ENCODE results near the gene EPYC.

EPYC gene, protein sequence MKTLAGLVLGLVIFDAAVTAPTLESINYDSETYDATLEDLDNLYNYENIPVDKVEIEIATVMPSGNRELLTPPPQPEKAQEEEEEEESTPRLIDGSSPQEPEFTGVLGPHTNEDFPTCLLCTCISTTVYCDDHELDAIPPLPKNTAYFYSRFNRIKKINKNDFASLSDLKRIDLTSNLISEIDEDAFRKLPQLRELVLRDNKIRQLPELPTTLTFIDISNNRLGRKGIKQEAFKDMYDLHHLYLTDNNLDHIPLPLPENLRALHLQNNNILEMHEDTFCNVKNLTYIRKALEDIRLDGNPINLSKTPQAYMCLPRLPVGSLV

DNA sequence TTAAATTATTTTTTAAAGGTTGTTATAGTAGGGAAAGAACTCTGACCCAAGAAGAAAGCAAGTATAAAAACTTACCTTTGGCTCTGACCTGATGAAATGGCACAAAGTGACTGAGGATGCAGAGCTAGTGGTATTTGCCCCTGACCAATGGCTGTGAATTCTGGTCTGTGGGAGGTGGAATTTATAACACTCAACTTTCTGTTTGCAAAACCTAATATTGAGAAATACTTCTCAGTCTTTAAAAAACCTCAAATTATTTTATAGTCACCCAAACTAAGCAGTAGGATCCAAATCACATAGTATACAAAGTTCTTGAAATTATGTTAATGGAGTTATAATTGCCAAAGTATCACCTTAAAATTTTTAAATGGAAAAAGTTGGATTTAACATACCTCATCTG is at the start of gene EPYC:
TSS of gene EPYC (minus strand) at position 101 of the 400 bp plus-strand sequence. CDS start 2,407 bp downstream, outside the sequence.
- no peak within 1 kb of the TSS for H3K4me3 ChIP-seq (ENCODE audit: low read length)
- TF ChIP-seq ZNF274 (IDR thresholded peaks at IDR 0.05; ENCODE audit: low read depth, low read length), result no peak

DNA sequence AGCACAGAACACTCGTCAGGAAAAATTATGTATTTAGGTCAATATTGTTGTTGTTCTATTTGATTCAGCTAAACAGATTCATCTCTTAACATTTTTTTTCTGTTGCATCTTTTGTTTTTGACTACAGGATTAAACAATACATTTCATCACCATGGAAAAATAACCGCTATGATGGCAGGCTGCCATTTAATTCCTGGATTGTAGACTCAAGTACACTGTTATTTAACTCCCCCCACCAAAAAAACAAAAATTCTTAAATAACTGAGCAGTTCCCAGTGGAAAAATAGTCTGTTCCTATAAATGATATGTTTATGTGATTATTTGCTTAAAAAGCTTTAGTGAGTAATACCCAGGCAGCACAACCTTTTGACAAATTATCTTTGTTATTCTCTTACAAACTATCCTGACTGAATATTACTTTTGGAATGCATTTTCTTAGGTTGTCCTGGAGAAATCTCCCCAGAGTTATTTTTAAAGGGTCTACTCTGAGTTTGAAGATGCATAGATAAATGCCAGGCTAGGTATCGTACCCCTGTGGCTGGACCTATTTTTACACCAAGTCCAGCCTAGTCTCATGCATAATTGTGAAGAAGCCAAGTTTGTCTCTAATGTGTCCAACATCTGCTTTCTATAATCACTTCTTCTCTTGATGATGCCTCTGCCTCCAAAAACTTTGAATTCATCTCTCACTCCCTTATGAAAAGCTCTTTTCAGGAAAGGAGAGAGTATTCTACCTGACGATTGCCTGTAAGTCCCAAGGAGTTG is 49.4 kb upstream of the EPYC start:
- no peak overlapping the region for H3K4me3 ChIP-seq (ENCODE audit: low read length)
- TF ChIP-seq ZNF274 (IDR thresholded peaks at IDR 0.05; ENCODE audit: low read depth, low read length), result no peak

DNA sequence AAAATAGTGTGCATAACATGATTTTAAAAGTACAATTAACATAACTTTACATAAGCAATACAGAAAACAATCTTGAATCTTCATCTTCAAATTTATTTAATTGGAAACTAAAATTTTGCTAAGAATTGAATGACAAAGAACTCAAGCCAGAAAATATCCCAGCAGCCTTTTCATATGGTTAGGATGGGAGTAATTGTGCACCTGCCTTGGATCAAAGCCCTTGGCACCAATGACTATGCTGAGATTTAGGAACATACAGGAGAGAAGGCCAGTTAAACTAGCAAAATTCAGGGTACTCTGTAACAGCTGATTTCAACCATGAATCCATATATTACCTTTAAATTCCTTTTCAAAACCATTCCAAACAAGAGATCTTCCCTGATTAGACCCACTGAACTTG is 47.3 kb upstream of the EPYC start:
- no peak for TF ChIP-seq ZNF274 (IDR thresholded peaks at IDR 0.05; ENCODE audit: low read depth, low read length)

DNA sequence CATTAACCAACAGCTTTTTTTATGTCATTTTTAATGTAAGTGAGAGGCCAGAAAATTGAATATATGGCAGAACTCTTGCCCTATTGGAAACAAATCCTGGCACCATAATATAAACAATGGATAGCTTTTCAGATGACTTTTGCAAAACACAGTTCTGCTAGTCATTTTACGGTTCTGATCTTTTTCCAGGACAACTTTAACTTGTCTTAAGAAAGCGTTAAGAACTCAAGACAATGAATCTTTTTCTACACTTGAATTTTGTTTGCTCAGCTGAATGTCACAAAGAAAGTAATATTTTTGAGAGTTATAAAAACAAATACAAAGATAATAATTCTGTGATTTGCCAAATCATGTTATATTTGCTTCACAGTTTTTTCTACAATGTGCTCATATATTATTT is 39.8 kb upstream of the EPYC start:
- H3K4me3 ChIP-seq (ENCODE audit: low read length), result no peak overlapping the region
- no peak for TF ChIP-seq ZNF274 (IDR thresholded peaks at IDR 0.05; ENCODE audit: low read depth, low read length)

More for the DNA sequence above, 47.3 kb upstream of the EPYC start:
- no peak overlapping the region for H3K4me3 ChIP-seq (ENCODE audit: low read length)

DNA sequence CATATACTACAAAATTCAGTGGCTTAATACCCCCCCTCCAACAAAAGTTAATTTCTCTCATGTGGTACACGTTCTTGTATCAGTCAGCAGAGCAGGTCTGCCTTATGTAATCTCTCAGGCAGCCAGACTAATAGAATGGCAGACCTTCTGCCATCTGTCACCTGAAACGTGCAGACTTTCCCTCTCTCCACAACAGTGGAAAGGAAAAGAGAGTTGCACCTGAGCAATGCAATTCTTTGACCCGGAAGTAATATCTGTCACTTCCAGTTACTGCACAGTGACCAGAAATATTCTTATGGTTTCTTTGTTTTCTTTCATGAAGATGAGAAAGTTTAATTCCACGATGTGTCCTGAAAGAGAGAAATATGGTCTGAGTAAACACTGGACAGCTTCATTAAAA is 38.6 kb upstream of the EPYC start:
- TF ChIP-seq ZNF274 (IDR thresholded peaks at IDR 0.05; ENCODE audit: low read depth, low read length), result no peak
- H3K4me3 ChIP-seq (ENCODE audit: low read length), result no peak overlapping the region

DNA sequence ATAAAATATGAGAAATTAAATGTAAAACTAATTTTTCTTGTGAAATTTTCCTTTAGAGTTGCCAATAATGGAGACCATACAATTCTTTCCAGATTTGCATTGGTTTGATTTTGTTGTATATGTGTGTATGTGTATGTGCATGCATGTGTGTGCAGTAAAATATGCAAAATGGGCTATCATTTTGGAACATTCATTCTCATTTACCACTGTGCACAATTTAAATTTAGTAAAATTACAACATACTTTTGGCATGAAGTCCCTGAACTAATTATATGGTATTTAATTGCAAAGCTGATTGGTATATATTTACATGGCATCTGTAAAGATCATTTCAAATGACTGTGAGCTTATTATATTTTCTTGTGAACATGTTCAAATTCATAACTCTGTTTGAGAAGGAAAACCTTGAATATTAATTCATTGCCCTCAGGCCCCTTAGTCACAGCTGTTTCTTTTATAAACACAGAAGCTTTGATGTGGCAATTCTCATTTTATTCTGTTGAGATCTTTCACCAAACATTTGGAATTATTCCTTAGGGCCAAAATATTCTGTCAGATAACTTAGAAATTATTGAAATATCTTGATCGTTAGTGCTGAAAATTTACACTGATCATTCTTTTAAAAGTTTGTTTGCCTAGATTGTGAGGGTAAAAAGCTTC is 35.5 kb upstream of the EPYC start:
- H3K4me3 ChIP-seq (ENCODE audit: low read length), result no peak overlapping the region
- TF ChIP-seq ZNF274 (IDR thresholded peaks at IDR 0.05; ENCODE audit: low read depth, low read length), result no peak

DNA sequence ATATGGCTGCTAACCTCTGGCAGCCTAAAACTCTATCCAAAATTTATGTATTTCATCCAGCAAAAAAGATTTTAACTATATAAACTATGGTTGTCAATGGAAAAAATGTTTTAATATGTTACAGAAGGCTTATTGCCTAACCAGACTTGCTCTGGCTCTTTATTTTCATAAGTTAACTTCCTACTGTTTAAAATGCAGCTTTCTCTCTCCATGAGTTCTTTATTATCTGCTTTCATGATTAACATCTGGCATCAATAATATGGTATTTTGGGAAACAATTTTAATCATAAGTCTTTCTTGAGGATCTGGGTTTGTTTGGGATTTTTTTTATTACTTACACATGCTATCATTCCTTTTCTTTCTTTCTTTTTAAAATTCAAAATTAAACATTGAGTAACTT is 32.5 kb upstream of the EPYC start:
- no peak overlapping the region for H3K4me3 ChIP-seq (ENCODE audit: low read length)
- TF ChIP-seq ZNF274 (IDR thresholded peaks at IDR 0.05; ENCODE audit: low read depth, low read length), result no peak

DNA sequence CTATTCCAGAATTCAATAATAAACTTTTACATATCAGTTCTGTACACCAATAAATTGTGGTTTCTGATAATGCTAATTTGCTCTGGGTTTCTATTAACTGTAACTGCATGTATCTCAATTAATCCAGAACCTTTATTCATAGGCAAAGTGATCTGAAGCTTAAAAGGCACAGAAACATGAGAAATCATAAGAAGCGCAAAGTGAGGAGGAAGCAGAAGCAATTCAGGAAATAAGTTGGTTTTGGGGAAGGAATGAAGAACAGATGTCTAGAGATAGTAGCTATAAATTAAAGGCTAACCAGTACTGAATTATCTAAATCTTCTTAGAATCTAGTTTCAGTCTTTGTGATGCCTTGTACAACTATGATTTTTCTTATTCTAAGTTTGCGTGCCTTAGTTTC is 28.5 kb upstream of the EPYC start:
- TF ChIP-seq ZNF274 (IDR thresholded peaks at IDR 0.05; ENCODE audit: low read depth, low read length), result no peak
- no peak overlapping the region for H3K4me3 ChIP-seq (ENCODE audit: low read length)

DNA sequence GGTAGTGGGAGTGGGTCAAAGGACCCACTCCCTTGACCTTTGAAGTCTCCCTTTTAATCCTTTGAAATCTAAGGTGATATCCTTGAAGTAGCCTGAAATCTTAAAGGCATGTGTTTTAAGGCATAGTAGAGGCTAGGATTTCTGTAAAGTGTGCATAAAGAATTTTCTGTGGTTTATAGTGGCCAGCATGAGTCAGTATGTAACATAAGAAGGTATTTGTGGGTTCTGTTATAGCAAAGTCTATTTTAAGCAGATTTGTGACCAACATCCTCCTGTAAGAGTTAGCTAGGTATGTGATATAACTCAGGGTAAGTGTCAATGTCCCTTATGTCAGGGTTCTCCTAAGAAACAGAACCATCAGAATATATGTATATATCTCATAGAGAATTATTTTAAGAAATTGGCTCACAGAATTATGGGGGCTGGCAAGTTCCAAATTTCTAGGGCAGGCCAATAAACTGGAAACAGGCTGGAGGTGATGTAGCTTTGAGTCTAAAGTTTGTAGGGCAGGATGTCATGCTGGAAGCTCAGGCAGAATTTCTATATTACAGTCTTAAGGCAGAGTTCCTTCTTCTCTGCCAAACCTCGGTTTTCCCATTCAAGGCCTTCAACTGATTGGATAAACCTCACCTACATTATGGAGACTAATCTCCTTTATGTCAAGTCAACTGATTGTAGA is 18.7 kb upstream of the EPYC start:
- no peak for TF ChIP-seq ZNF274 (IDR thresholded peaks at IDR 0.05; ENCODE audit: low read depth, low read length)
- no peak overlapping the region for H3K4me3 ChIP-seq (ENCODE audit: low read length)

DNA sequence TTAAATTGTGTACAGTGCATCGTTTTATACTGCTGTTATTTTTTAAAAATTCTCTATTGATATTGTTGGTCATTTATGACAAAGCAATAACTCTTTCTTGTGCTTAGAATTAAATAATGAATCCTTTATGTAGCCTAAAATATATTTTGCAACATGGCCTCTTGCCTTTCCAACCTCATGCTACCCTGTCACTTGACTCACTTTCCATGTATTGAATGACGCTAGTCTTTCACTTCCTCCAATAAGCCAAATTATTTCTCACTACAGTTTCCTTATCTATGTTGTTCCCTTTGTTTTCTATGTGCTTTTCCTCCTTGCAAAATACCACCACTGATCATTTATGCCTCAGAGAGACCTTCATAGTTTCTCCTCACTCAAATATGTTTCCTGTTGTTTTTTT is 16.3 kb upstream of the EPYC start:
- no peak overlapping the region for H3K4me3 ChIP-seq (ENCODE audit: low read length)
- TF ChIP-seq ZNF274 (IDR thresholded peaks at IDR 0.05; ENCODE audit: low read depth, low read length), result no peak

DNA sequence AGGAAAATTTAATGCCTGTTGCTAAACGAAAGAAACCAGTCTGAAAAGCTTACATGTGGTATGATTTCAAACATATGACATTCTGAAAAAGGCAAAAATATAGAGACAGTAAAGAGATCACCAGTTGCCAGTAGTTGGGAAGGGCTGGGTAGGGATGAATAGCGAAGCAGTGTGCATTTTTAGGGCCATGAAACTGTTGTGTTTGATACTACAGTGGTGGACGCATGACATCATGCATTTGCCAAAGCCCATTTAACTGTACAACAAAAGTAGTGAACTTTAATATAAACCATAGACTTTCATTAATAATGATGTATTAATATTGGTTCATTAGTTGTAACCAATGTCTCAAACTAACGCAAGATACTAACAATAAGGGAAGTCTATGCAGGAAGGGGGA is 14.7 kb upstream of the EPYC start:
- H3K4me3 ChIP-seq (ENCODE audit: low read length), result no peak overlapping the region
- no peak for TF ChIP-seq ZNF274 (IDR thresholded peaks at IDR 0.05; ENCODE audit: low read depth, low read length)

DNA sequence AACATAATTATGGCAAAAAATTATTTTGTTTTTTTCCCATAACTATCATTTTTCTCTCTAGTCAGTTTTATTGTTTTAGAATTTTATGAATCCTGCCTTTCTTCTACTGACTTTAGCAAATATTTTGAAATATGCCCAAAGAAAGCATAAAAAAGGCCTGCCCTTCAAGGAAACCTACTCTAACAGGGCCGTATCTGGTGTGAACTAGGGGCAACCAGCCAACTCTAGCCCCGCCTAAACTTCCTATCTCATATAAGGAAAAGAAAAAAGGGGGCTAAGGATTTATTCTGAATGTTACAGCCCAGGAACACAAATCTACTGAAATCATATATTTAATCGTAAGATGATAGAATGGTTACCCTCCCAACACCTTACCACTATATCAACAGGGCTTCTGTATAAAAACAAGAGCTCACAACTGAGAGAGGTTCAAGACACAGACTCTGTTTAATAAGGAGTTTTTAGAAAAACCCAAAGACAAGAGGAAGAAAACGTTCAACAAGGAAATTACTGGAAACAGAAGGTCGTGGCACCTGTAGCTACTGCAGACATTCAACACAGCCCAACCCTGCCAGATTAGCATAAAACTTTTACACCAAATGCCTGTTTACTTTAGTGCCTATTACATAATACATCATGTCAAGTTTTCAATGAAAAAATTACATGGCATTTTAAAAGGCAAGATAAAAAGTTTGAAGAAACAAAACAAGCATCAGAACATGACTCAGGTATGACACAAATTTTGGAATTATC is 12.9 kb upstream of the EPYC start:
- TF ChIP-seq ZNF274 (IDR thresholded peaks at IDR 0.05; ENCODE audit: low read depth, low read length), result no peak
- H3K4me3 ChIP-seq (ENCODE audit: low read length), result no peak overlapping the region

DNA sequence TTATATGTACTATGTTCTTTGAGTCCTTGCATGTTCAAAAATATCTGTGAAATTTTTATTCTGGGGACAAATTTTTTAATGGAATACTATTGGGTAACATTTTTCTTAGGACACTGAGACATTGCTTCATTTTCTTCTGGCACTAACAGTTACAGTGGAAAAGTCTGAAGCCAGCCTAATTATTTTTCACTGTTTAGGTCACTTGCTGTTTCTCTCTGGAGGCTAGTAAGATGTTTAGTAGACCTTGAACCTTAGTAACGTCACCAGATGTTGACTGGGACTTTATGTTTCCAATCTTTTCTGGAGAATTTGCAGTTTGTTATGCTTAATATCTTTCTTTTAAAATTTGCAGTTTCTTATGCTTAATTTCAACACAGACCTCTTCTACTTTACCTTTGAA is 12.3 kb upstream of the EPYC start:
- H3K4me3 ChIP-seq (ENCODE audit: low read length), result no peak overlapping the region
- no peak for TF ChIP-seq ZNF274 (IDR thresholded peaks at IDR 0.05; ENCODE audit: low read depth, low read length)
